ENCODE results near the gene MYLK.

The MYLK gene

GRCh38 chr3:123776071-123776782 lies 107.9 kb downstream of the MYLK start:
- DNase-seq (ENCODE audit: low spot score): no peak
- TF ChIP-seq CTCF (IDR thresholded peaks at IDR 0.05; ENCODE audit: extremely low read depth, missing control alignments): no peak

GRCh38 chr3:123774474-123774873 lies 109.7 kb downstream of the MYLK start:
- no peak for TF ChIP-seq CTCF (IDR thresholded peaks at IDR 0.05; ENCODE audit: extremely low read depth, missing control alignments)
- DNase-seq (ENCODE audit: low spot score): no peak

GRCh38 chr3:123773681-123774431 lies 110.3 kb downstream of the MYLK start:
- TF ChIP-seq CTCF (IDR thresholded peaks at IDR 0.05; ENCODE audit: extremely low read depth, missing control alignments): no peak
- no peak for DNase-seq (ENCODE audit: low spot score)

GRCh38 chr3:123769356-123769743 lies 114.8 kb downstream of the MYLK start:
- no peak for TF ChIP-seq CTCF (IDR thresholded peaks at IDR 0.05; ENCODE audit: extremely low read depth, missing control alignments)
- DNase-seq (ENCODE audit: low spot score): no peak

GRCh38 chr3:123768480-123769355 lies 115.4 kb downstream of the MYLK start:
- TF ChIP-seq CTCF (IDR thresholded peaks at IDR 0.05; ENCODE audit: extremely low read depth, missing control alignments): no peak
- no peak for DNase-seq (ENCODE audit: low spot score)

- DNase-seq (ENCODE audit: low spot score): no peak
- no peak for TF ChIP-seq CTCF (IDR thresholded peaks at IDR 0.05; ENCODE audit: extremely low read depth, missing control alignments)
Observed at GRCh38 chr3:123767564-123768292, 116.4 kb downstream of the MYLK start.

Measured in GM20000 (cell line).